Endothelial cell of umbilical vein (primary cell): ENCODE measurements around the gene MTRF1. TPM values are rescaled to one million over a fixed set of nuclear protein-coding genes. Genes with fewer than 3 reads are reported as not detected.

Experiments
- BruUV-seq: library from RNA; stranded (reverse); fragments of 400-500 nt; replicated peaks from 2 replicates; lab custom pipeline; 2021; lab: Mats Ljungman, UMichigan
- CTCF ChIA-PET: fragments of 300-600, 350-600 bp; sonication (Branson Sonifier 250); formaldehyde crosslinking; loops from one replicate; lab custom pipeline; 2021; ENCODE audit warnings: antibody characterized with exemption, inconsistent platforms; lab: Charles Lee
- POLR2A ChIA-PET: fragments of 300-600, 350-600 bp; sonication (Branson Sonifier 250); formaldehyde crosslinking; loops from one replicate; lab custom pipeline; 2021; ENCODE audit warnings: antibody characterized with exemption, inconsistent platforms; lab: Charles Lee
- DNase-seq: peaks from one replicate; pipeline ENCODE4 v3.0.0-alpha.2; 2011; ENCODE audit warnings: low read depth, low spot score
- FAIRE-seq: peaks from 2 replicates; lab custom pipeline; 2011; peaks lifted over from hg19 to GRCh38; lab: Jason Lieb, UNC
- H2AFZ ChIP-seq: 2 replicates; pipeline ENCODE4 v1.6.0; 2012; ENCODE audit warnings: low read depth, low read length, control low read depth, inconsistent platforms
- H3K27ac ChIP-seq: 2 replicates; pipeline ENCODE4 v1.5.1; 2011; ENCODE audit warnings: low read depth, mild to moderate bottlenecking, control low read depth, low read length, moderate library complexity; ENCODE audit not compliant: insufficient read depth
- H3K27me3 ChIP-seq, 2 experiments: 2 replicates each; pipeline versions ENCODE4 v1.6.0 to v1.6.1; 2011; ENCODE audit warnings: low read length in 2 of 2, mixed read lengths in 1 of 2; ENCODE audit not compliant: control insufficient read depth in 2 of 2, insufficient read depth in 2 of 2
- H3K36me3 ChIP-seq, 2 experiments: 2 replicates in 1 of 2; 3 replicates in 1 of 2; pipeline ENCODE4 v1.5.1; 2011; ENCODE audit warnings: low read length in 2 of 2, mild to moderate bottlenecking in 1 of 2, moderate library complexity in 1 of 2; ENCODE audit not compliant: control insufficient read depth in 2 of 2, insufficient read depth in 2 of 2; ENCODE audit errors: extremely low read depth in 1 of 2
- H3K4me1 ChIP-seq: 3 replicates; pipeline ENCODE4 v1.5.1; 2011; ENCODE audit warnings: mild to moderate bottlenecking, low read length; ENCODE audit not compliant: control insufficient read depth, insufficient read depth; ENCODE audit errors: extremely low read depth
- H3K4me2 ChIP-seq: 2 replicates; pipeline ENCODE4 v1.6.1; 2011; ENCODE audit warnings: low read length, control low read depth, mixed read lengths; ENCODE audit not compliant: insufficient read depth
- H3K4me3 ChIP-seq, 3 experiments: fragments of 200-600 bp in 1 of 3; sonication (generic), shearing (Covaris generic) in 1 of 3; replicated peaks in 1 of 3; 2 replicates each; pipeline ENCODE4 v1.5.1; 2011 to 2016; ENCODE audit warnings: control low read depth in 3 of 3, low read length in 3 of 3, mild to moderate bottlenecking in 2 of 3, inconsistent platforms in 1 of 3, low read depth in 1 of 3, moderate library complexity in 1 of 3; ENCODE audit not compliant: insufficient read depth in 1 of 3
- H3K79me2 ChIP-seq: 2 replicates; pipeline ENCODE4 v1.6.0; 2012; ENCODE audit warnings: low read length, inconsistent platforms; ENCODE audit not compliant: control insufficient read depth, insufficient read depth
- H3K9ac ChIP-seq: replicated peaks from 2 replicates; pipeline ENCODE3; 2011; ENCODE audit warnings: low read length, control low read depth; ENCODE audit not compliant: insufficient read depth; ENCODE audit errors: extremely low read depth
- H3K9me1 ChIP-seq: replicated peaks from 3 replicates; pipeline ENCODE4 v1.6.0; 2011; ENCODE audit warnings: mild to moderate bottlenecking, low read length; ENCODE audit not compliant: control insufficient read depth, insufficient read depth; ENCODE audit errors: extremely low read depth
- H3K9me3 ChIP-seq: replicated peaks from 2 replicates; pipeline ENCODE4 v1.5.1; 2012; ENCODE audit warnings: low read length, inconsistent platforms; ENCODE audit not compliant: control insufficient read depth, insufficient read depth
- H4K20me1 ChIP-seq: replicated peaks from 2 replicates; pipeline ENCODE3; 2011; ENCODE audit warnings: mild to moderate bottlenecking, low read length; ENCODE audit not compliant: control insufficient read depth, insufficient read depth; ENCODE audit errors: extremely low read depth
- FOS ChIP-seq: IDR thresholded peaks from 2 replicates; pipeline ENCODE4 v1.6.1; 2011; ENCODE audit warnings: mild to moderate bottlenecking, low read length, moderate library complexity, borderline replicate concordance; ENCODE audit not compliant: insufficient read depth
- GATA2 ChIP-seq: IDR thresholded peaks from 2 replicates; pipeline ENCODE4 v1.7.0; 2011; ENCODE audit warnings: low read depth, mild to moderate bottlenecking, moderate library complexity, mixed read lengths, low read length; ENCODE audit not compliant: insufficient read length, insufficient read depth
- JUN ChIP-seq: IDR thresholded peaks from 2 replicates; pipeline ENCODE4 v1.6.1; 2011; ENCODE audit warnings: borderline replicate concordance, low read depth; ENCODE audit not compliant: insufficient read length, insufficient read depth
- MAX ChIP-seq: IDR thresholded peaks from 2 replicates; pipeline ENCODE4 v1.6.1; 2011; ENCODE audit not compliant: insufficient read depth, insufficient read length
- MYC ChIP-seq: IDR thresholded peaks from one replicate; pipeline ENCODE4 v1.6.1; 2011; ENCODE audit warnings: mild to moderate bottlenecking, low read depth, low read length
- POLR2A ChIP-seq: IDR thresholded peaks from 2 replicates; pipeline ENCODE4 v1.6.1; 2012; ENCODE audit warnings: low read depth, mild to moderate bottlenecking, control low read depth, low read length
- dilution Hi-C: fragments of 300-500 bp; cut with MboI; formaldehyde crosslinking; loops from one replicate; pipeline ENCODE4 v1.15.0; 2019; ENCODE audit warnings: low sequenced_read_pairs; ENCODE audit not compliant: extremely low pct_ligation_motif_present
- intact Hi-C: fragments of 100-400 bp; cut with micrococcal nuclease; formaldehyde crosslinking; loops from one replicate; pipeline ENCODE4 v1.10.0; 2022
- polyA plus RNA-seq, 4 experiments: library from polyadenylated mRNA; depleted of rRNA in 3 of 4; stranded (reverse) in 3 of 4; unstranded in 1 of 4; fragments of >200 nt; gene quantifications; 2 replicates each; pipeline versions ENCODE4 v1.2.1 to v1.2.3, GENCODE V29; 2011 to 2012; ENCODE audit warnings: missing spikeins in 1 of 4
- total RNA-seq: library from RNA; stranded (reverse); gene quantifications from 2 replicates; pipeline ENCODE4 v1.2.3, GENCODE V29; 2021
- TF ChIP-seq, protein P1 (sequence below), 2 donors: IDR thresholded peaks; 1 replicate in 1 of 2; 2 replicates in 1 of 2; pipeline ENCODE4 v1.5.1; 2011; ENCODE audit warnings: low read length in 2 of 2, mild to moderate bottlenecking in 2 of 2, moderate library complexity in 2 of 2, control low read depth in 1 of 2, inconsistent platforms in 1 of 2, low read depth in 1 of 2; ENCODE audit not compliant: insufficient read depth in 1 of 2; ENCODE audit errors: extremely low read depth in 1 of 2

Gene MTRF1
- total and polyA plus RNA-seq, 2 donors (not counting 3 experiments of a cell fraction or from before 2014, with no cell fraction given): 8.0 to 16.3 TPM

DNA sequence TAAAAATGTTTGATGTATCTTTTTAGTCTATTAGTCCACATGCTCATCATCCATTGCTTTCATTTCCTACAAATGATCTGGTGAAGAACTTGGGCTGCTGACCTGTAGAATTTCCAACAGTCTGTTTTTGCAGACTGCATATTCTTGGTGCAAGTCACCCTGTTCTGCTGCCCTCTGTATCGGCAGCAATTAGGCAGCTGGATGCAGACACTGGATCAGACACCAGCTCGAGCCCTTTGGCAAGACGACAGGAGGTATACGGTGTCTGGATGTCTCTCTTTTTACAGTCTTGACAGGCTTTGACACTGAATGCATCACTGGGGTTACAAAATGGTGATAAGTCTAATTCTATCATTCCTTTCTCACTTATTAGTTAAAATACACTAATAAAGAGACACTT lies 21.8 kb downstream of the MTRF1 start:
- ChIA-PET POLR2A (no interaction called here), CTCF (no interaction called here)
- TF ChIP-seq, protein P1, sequence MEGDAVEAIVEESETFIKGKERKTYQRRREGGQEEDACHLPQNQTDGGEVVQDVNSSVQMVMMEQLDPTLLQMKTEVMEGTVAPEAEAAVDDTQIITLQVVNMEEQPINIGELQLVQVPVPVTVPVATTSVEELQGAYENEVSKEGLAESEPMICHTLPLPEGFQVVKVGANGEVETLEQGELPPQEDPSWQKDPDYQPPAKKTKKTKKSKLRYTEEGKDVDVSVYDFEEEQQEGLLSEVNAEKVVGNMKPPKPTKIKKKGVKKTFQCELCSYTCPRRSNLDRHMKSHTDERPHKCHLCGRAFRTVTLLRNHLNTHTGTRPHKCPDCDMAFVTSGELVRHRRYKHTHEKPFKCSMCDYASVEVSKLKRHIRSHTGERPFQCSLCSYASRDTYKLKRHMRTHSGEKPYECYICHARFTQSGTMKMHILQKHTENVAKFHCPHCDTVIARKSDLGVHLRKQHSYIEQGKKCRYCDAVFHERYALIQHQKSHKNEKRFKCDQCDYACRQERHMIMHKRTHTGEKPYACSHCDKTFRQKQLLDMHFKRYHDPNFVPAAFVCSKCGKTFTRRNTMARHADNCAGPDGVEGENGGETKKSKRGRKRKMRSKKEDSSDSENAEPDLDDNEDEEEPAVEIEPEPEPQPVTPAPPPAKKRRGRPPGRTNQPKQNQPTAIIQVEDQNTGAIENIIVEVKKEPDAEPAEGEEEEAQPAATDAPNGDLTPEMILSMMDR (IDR thresholded peaks at IDR 0.05; ENCODE audit: extremely low read depth in 1 of 2, insufficient read depth in 1 of 2, low read depth in 1 of 2, low read length in 2 of 2): no peak
- TF ChIP-seq POLR2A (no peak), MAX (no peak), GATA2 (no peak)
- no peaks in the 10 kb centered on the region for H3K4me1 ChIP-seq
- no peak overlapping the region for H3K9ac ChIP-seq
- FAIRE-seq (no peak), DNase-seq (no peak)
- no peaks in the 10 kb centered on the region for H3K9me1 ChIP-seq
- H3K27ac ChIP-seq: no peak overlapping the region
- no peak overlapping the region for H3K4me3 ChIP-seq
- H3K36me3 ChIP-seq: no peaks in the 10 kb centered on the region
- H3K4me2 ChIP-seq: no peak overlapping the region
- intact Hi-C loops: no loop called here
- dilution Hi-C loops: no loop called here
- no peaks in the 10 kb centered on the region for H4K20me1 ChIP-seq
- no peaks in the 10 kb centered on the region for H3K27me3 ChIP-seq
- no peak overlapping the region for H2AFZ ChIP-seq
- H3K79me2 ChIP-seq: no peaks in the 10 kb centered on the region
- no peaks in the 10 kb centered on the region for H3K9me3 ChIP-seq
- BruUV-seq: no TSS peak

- Histone ChIP-seq H3K4me3 (no peak overlapping the region), H3K79me2 (no peaks in the 10 kb centered on the region), H3K27me3 (no peaks in the 10 kb centered on the region), H3K36me3 (no peaks in the 10 kb centered on the region), H3K27ac (no peak overlapping the region), H3K9ac (no peak overlapping the region), H2AFZ (no peak overlapping the region), H4K20me1 (no peaks in the 10 kb centered on the region), H3K4me1 (no peaks in the 10 kb centered on the region), H3K9me1 (peaks cover 2% of the 10 kb centered on the region), H3K9me3 (no peaks in the 10 kb centered on the region), H3K4me2 (no peak overlapping the region)
- ChIA-PET CTCF (no interaction called here), POLR2A (no interaction called here)
- DNase-seq: no peak
- TF ChIP-seq MYC (no peak), POLR2A (no peak), GATA2 (no peak), JUN (no peak), MAX (no peak), FOS (no peak)
- BruUV-seq: no TSS peak
- FAIRE-seq: no peak
- intact Hi-C loops (no loop called here), dilution Hi-C loops (no loop called here)
Observed at GRCh38 chr13:41236369-41236768, 27.0 kb downstream of the MTRF1 start.
